SK-N-MC (cell line): ENCODE results near the gene DAB2IP.
A peak's percentile ranks its signal among the peaks of the same experiment; 100 is the strongest.

ENCODE experiments used
- DNase-seq: peaks from one replicate; pipeline ENCODE4 v3.0.0-alpha.2; 2011; ENCODE audit warnings: low read depth, low spot score
- H3K27ac ChIP-seq: fragments of 200-600 bp; sonication (generic); 2 replicates; pipeline ENCODE4 v1.5.1; 2016; ENCODE audit warnings: mixed run types
- H3K36me3 ChIP-seq: fragments of 200-600 bp; sonication (generic); 2 replicates; pipeline ENCODE4 v1.6.1; 2017; ENCODE audit warnings: antibody characterized with exemption, low read length, mixed read lengths; ENCODE audit not compliant: insufficient read depth
- H3K4me3 ChIP-seq: fragments of 200-600 bp; sonication (generic); 2 replicates; pipeline ENCODE4 v1.5.1; 2016
- H3K9ac ChIP-seq: fragments of 200-600 bp; sonication (generic); 2 replicates; pipeline ENCODE4 v1.8.0; 2017; ENCODE audit warnings: mixed run types, mixed read lengths; ENCODE audit not compliant: insufficient read length
- H3K9me3 ChIP-seq: fragments of 200-600 bp; sonication (generic); 2 replicates; pipeline ENCODE4 v1.6.1; 2017; ENCODE audit warnings: low read depth, mild to moderate bottlenecking, antibody characterized with exemption, low read length, moderate library complexity, mixed read lengths
- EZH2 ChIP-seq: fragments of 200-600 bp; sonication (generic); IDR thresholded peaks from one replicate; pipeline ENCODE4 v1.6.1; 2017; ENCODE audit warnings: antibody characterized with exemption
- FOXP2 ChIP-seq: optimal IDR thresholded peaks from 2 replicates; pipeline ENCODE3; 2011; ENCODE audit warnings: mild to moderate bottlenecking, moderate library complexity; ENCODE audit not compliant: insufficient read depth; ENCODE audit errors: extremely low read length, control extremely low read depth
- POLR2AphosphoS5 ChIP-seq: IDR thresholded peaks from 2 replicates; pipeline ENCODE4 v1.6.1; 2012; ENCODE audit warnings: mild to moderate bottlenecking, low read depth, low read length, borderline replicate concordance

Gene DAB2IP

DNA sequence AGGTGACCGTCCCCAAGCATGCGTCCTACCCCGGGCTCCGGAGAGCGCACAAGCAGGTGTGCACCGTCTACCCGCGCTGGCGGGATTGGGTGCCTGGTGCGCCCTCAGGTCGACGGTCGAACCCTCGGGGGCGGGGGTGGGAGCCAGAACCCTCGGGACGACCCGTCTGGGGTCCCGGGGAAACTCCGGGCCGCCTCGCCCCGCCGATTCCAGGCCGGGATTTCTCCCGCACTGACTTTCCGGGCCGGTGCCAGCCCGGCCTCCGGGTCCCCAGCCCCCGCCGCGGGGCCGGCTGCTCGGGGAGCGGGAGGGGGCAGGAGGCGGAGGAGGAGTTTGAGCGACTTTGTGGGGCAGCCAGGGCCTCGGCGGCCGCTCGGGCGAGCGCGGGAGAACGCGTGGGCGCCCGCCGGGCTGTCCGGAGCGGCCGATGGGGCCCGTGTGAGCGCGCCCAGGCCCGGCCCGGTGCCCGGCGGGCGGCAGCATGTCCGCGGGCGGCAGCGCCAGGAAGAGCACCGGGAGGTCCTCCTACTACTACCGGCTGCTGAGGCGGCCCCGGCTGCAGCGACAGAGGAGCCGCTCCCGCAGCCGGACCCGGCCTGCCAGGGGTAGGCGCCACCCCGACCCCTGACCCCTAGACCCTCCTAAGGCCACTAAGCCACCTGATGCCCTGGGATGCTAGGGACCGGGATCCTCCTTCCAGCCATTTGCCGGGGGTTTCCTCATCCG is at the start of gene DAB2IP:
Gene DAB2IP, plus strand, starts transcription at position 340 of the 726 bp plus-strand sequence. Its CDS starts 142 bp downstream, at position 482.
- H3K9me3 ChIP-seq, result no peaks in the 10 kb centered on the region
- H3K27ac ChIP-seq, result peak within 1 kb of the TSS; percentile 67
- peaks cover 4% of the 10 kb centered on the region; the same call in 1 of the 2 replicates for H3K36me3 ChIP-seq
- H3K9ac ChIP-seq, result peak within 1 kb of the TSS; percentile 82
- TF ChIP-seq EZH2, result no peak
- TF ChIP-seq POLR2AphosphoS5, result peak; percentile 60; the same call in 1 of the 2 replicates
- peak; percentile 90 for TF ChIP-seq FOXP2
- DNase-seq, result no peak
- H3K4me3 ChIP-seq, result peak within 1 kb of the TSS; percentile 94

DNA sequence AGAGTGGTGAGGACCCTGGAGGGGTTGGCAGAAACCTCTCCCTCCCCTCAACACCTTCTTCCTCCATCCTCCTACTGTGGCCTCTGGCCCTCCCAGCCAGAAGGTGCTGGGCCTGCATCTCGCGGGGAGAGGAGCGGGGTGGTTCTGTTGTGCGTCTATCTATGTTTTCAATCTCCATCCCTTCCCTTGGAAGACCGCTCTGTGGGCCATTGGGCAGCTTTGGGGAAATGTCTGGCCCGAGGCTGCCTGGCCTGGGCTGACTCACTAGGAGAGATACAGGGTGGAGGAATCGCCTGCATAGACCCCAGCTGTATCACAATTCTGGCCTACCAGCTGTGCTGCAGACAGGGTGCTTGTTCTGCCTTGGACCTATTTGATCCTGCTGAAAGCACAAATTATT is 48.4 kb upstream of the DAB2IP start:
- no peak for DNase-seq
- Histone ChIP-seq H3K9ac (no peak overlapping the region), H3K4me3 (no peak overlapping the region), H3K27ac (no peak overlapping the region), H3K36me3 (no peaks in the 10 kb centered on the region), H3K9me3 (no peaks in the 10 kb centered on the region)
- no peak for TF ChIP-seq POLR2AphosphoS5
- no peak for TF ChIP-seq FOXP2
- TF ChIP-seq EZH2, result no peak

DNA sequence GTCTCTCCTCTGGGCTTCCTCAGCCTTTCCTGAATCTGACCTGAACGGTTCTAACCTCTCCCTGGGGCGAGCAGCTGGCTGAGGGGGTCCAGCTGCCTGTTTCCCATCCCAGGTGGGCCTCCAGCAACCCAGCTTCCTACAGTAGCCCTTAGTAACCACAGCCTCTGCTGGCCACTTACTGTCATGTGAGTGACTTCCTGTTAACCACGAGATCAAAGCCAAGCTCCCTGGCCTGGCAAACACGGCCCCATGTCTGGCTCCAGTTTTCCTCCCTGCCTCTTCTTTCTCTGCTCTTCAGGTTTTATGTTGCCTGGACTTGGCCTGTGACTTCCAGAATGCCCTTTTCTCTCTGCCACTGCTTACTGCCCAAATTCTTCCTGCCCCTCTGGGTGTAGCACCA is 47.2 kb upstream of the DAB2IP start:
- no peak for TF ChIP-seq POLR2AphosphoS5
- TF ChIP-seq EZH2, result no peak
- TF ChIP-seq FOXP2, result no peak
- no peak overlapping the region for H3K27ac ChIP-seq
- no peak for DNase-seq
- H3K4me3 ChIP-seq, result no peak overlapping the region
- H3K36me3 ChIP-seq, result no peaks in the 10 kb centered on the region
- no peaks in the 10 kb centered on the region for H3K9me3 ChIP-seq
- H3K9ac ChIP-seq, result no peak overlapping the region

DNA sequence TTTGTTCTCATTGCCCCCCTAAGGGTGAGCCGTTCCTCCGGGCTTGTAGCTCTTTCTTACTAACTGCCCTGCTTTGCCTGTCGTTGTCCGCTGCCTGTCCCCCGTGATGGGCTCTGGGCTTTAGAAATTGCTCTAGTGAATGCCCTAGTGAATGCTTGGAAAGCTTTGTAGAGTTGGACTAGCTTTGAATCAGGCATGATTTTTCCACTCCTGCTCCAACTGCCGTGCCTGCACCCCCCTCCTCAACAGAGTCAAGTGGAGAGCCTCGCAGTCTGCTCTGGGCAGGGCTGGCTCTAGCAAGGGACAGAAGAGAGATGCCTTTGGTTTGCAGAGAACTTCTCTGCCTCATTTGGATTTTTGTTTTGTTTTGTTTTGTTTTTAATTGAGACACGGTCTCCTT is 46.8 kb upstream of the DAB2IP start:
- Histone ChIP-seq H3K27ac (no peak overlapping the region), H3K9me3 (no peaks in the 10 kb centered on the region), H3K4me3 (no peak overlapping the region), H3K36me3 (no peaks in the 10 kb centered on the region), H3K9ac (no peak overlapping the region)
- TF ChIP-seq EZH2 (no peak), POLR2AphosphoS5 (no peak), FOXP2 (no peak)
- DNase-seq, result no peak

DNA sequence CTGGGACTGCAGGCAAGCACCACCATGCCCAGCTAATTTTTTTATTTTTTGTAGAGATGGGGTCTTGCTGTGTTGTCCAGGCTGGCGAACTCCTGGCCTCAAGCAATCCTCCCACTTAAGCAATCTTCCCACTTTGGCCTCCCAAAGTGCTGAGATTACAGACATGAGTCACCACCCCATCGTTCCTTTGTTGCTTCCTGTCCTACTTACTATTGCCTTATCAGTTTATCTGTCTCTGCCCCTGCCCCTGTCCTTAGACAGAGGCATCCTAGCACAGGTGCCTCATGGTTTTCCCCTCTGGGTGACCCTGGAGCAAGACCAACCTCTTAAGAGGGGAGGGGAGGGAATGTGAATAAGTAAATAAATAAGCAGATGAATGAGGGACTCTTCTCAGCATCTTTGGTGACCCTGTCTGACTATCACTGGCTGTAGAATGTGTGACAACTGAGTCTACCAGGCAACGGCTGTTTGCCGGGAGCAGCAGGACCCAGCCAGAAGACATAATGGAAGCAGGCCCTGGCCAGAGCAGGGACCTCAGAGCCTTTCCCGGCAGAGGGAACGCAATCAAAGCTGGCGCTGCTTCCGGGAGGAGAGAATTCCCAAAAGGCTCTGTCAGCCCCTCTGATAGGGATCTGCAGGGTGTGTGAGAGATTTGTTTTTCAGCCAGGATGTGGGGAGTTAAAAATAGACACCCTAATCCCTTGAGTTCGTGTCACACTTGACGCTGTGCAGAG is 43.8 kb upstream of the DAB2IP start:
- H3K36me3 ChIP-seq, result no peaks in the 10 kb centered on the region
- no peak overlapping the region for H3K4me3 ChIP-seq
- no peak overlapping the region for H3K9ac ChIP-seq
- H3K9me3 ChIP-seq, result no peaks in the 10 kb centered on the region
- H3K27ac ChIP-seq, result no peak overlapping the region
- TF ChIP-seq POLR2AphosphoS5 (no peak), EZH2 (no peak), FOXP2 (no peak)
- no peak for DNase-seq

DNA sequence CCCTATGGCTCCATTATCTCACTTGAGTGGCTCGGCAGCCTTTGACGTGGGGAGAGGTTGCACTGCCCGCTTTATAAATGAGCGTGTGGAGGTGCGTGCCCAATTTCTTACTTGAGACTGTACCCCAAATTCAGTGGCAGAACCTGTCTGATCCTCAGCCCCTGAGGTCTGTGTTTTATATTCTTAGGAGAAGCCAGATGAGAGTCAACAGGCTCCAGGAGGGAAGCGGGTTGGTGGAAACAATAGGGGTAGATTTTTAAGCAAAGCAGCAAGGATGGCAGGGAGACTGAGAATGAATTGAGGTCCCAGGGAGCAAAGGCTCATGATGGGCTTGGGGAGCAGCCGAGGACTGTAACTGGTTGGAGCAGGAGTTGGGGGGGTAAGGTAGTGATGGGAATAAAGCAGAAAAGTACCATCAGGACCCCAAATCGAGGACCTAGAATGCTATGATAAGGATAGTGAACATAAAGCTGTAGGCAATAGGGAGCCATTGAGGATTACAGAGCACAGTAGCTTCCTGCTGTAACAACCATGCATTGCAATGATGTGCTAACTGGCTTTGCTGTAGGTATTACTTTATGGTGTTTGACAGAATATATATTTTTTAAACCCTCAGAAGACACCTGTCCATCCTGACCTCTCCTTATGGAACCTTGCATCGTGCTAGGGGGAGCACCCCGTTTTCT is 43.1 kb upstream of the DAB2IP start:
- Histone ChIP-seq H3K4me3 (no peak overlapping the region), H3K9ac (no peak overlapping the region), H3K27ac (no peak overlapping the region), H3K36me3 (no peaks in the 10 kb centered on the region), H3K9me3 (no peaks in the 10 kb centered on the region)
- no peak for DNase-seq
- TF ChIP-seq EZH2, result no peak
- no peak for TF ChIP-seq POLR2AphosphoS5
- TF ChIP-seq FOXP2, result no peak

DNA sequence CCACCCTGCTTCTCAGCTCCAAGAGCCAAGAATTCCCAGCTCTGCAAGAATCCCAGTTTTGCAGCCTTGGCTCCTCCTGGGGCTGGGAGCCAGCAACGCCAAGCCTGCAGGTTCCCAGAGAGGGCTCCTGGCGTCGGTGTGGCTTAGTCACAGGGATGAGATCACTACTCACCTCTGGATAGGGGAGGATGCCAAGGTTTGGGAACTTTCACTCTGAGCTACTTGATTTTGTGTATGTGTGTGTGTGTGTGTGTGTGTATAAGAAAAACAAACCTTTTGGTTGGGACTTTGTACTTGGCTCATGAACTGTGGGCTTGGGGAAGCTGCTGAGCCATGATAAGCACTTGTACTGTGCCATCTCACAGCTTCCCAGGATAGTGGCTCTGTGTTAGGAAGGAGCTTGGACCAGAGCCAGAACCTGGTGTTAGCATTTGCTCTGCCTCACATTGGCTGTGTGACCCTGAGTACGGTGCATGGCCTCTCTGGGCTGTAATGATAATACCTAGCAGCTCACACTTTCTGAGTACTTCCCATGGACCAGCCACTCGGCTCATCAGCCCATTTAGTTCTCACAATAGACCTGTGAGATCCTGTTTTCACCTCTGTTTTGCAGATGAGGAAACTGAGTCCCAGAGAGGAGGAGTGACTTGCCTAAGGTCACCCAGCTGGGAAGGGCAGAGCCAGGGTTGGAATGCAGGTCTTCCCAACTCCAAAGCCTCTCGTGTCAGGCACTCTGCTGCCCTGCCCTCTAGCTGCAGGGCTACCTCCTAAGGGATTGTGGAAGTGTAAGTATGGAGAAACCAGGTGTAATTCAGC is 41.4 kb upstream of the DAB2IP start:
- no peak overlapping the region for H3K4me3 ChIP-seq
- H3K9me3 ChIP-seq, result no peaks in the 10 kb centered on the region
- no peak for TF ChIP-seq EZH2
- TF ChIP-seq POLR2AphosphoS5, result no peak
- TF ChIP-seq FOXP2, result no peak
- H3K27ac ChIP-seq, result no peak overlapping the region
- no peaks in the 10 kb centered on the region for H3K36me3 ChIP-seq
- no peak for DNase-seq
- H3K9ac ChIP-seq, result no peak overlapping the region
